Esophagus (tissue), 2 donors: ENCODE results near the gene USP3. TPM values are rescaled to one million over a fixed set of nuclear protein-coding genes. Genes with fewer than 3 reads are reported as not detected.

Source experiments
- H3K27ac ChIP-seq, 2 donors: one replicate each; pipeline ENCODE4 v1.5.1; 2013; ENCODE audit warnings: low read depth in 2 of 2, mild to moderate bottlenecking in 2 of 2, inconsistent platforms in 1 of 2, low read length in 1 of 2, moderate library complexity in 1 of 2
- H3K27me3 ChIP-seq, 2 donors: one replicate each; pipeline ENCODE4 v1.6.1; 2013; ENCODE audit warnings: low read length in 2 of 2, control low read depth in 1 of 2, mild to moderate bottlenecking in 1 of 2; ENCODE audit not compliant: insufficient read depth in 2 of 2, control insufficient read depth in 1 of 2
- H3K36me3 ChIP-seq, 2 donors: one replicate each; pipeline ENCODE4 v1.6.1; 2013; ENCODE audit warnings: low read length in 1 of 2; ENCODE audit not compliant: control insufficient read depth in 2 of 2, insufficient read depth in 2 of 2
- H3K4me1 ChIP-seq, 2 donors: one replicate each; pipeline ENCODE4 v1.6.1; 2013; ENCODE audit warnings: low read length in 1 of 2; ENCODE audit not compliant: control insufficient read depth in 2 of 2, insufficient read depth in 2 of 2
- H3K4me3 ChIP-seq, 2 donors: one replicate each; pipeline ENCODE4 v1.5.1; 2013; ENCODE audit warnings: low read length in 2 of 2, mild to moderate bottlenecking in 2 of 2, low read depth in 1 of 2, moderate library complexity in 1 of 2
- H3K9me3 ChIP-seq, 2 donors: one replicate each; pipeline ENCODE4 v1.6.1; 2013; ENCODE audit warnings: mild to moderate bottlenecking in 2 of 2, low read depth in 1 of 2, low read length in 1 of 2, moderate library complexity in 1 of 2; ENCODE audit not compliant: control insufficient read depth in 2 of 2, insufficient read depth in 1 of 2
- WGBS, 2 donors: extraction: QIAGEN DNeasy Blood & Tissue Kit; methylation state at CpG; one replicate each; pipeline ENCODE4 v1.1.7; 2013; 5-methylcytosine and 5-hydroxymethylcytosine counted together
- polyA plus RNA-seq, 2 donors: library from polyadenylated mRNA; stranded (reverse); fragments of 200-250 nt; gene quantifications; one replicate each; pipeline ENCODE4 v1.2.3, GENCODE V29; 2013
- donor health status: healthy with polysubstance abuse.
- donor health status: Bipolar disorder and iron deficiency.

USP3 gene
- polyA plus RNA-seq, 2 donors = 14.0 to 15.0 TPM

DNA sequence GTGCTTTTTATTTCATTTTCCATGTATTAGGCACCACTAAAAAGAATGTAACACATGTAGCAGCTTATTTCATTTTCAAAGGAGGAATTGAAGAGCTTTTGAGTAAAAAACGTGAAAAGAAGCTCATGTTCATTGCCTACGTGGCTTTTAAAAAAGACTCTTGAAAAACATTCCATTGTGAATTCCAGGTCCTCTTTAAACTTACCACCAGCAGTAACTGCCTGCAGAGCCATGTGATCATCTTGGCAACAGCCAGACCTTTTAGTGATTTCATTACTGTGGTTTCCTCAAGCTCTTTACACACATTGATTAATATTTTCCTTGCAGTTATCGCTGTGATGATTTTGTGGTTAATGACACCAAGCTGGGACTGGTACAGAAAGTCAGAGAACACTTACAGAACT, 49.0 kb downstream of the USP3 start:
- Histone ChIP-seq H3K27me3 (no peaks in the 10 kb centered on the region), H3K4me1 (no peaks in the 10 kb centered on the region), H3K4me3 (no peak overlapping the region), H3K9me3 (no peaks in the 10 kb centered on the region), H3K36me3 (peaks cover 3 to 6% of the 10 kb centered on the region in 2 donors), H3K27ac (no peak overlapping the region)
- 10 to 19% methylated on average over 3 of the region's 3 CpGs for WGBS, 2 donors

DNA sequence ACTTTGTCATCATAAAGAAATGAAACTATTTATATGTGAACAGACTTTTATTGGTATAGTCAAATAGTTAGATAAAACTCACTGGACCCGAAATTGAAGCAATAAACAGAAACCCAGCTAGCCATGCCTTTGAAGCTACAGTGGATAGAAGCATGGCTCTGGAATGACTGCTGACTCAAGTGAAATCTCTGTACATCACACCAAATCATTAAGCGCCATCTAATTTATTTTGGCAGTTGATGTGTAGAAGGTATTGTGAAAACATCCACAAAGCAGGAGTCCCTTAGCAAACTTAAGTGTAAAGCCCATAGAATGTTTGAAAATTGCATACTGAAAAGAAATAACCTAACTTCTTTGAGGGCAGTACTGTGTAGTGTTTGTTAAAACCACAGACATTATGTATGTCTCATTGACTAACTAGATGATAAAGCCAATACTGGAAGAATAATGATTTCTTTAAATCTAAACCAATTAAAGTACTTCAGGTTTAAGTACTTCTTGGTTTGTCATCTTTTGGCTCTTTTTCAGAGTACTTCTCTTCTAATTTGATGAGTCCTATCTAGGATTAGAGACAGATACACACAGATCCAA, 50.0 kb downstream of the USP3 start:
- no peak overlapping the region for H3K27ac ChIP-seq
- H3K27me3 ChIP-seq = no peaks in the 10 kb centered on the region
- 86 to 88% methylated on average over 2 of the region's 2 CpGs for WGBS, 2 donors
- H3K4me1 ChIP-seq = no peaks in the 10 kb centered on the region
- peaks cover 3 to 6% of the 10 kb centered on the region in 2 donors for H3K36me3 ChIP-seq
- H3K4me3 ChIP-seq = no peak overlapping the region
- no peaks in the 10 kb centered on the region for H3K9me3 ChIP-seq

DNA sequence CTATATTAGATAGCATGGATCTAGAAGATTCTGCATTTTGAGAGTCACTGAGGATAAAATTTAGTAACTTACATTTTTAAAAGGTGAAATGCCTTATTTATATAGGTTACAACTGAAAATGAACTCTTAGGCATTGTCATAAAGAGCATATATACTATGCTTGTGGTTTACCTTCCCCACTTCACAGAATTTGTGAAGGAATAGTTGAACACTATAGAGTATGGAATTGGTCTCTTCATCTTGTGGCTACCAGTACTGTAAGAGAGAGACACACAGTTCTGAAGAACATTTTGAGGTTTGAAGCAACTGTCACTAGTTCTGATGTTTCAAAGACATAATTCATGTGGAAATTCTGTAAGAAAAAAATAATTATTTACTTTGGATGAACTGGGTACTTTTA, 51.1 kb downstream of the USP3 start:
- no peaks in the 10 kb centered on the region for H3K27me3 ChIP-seq
- H3K36me3 ChIP-seq = peaks cover 3 to 6% of the 10 kb centered on the region in 2 donors
- H3K9me3 ChIP-seq = no peaks in the 10 kb centered on the region
- H3K27ac ChIP-seq = no peak overlapping the region
- H3K4me1 ChIP-seq = no peaks in the 10 kb centered on the region
- no peak overlapping the region for H3K4me3 ChIP-seq

DNA sequence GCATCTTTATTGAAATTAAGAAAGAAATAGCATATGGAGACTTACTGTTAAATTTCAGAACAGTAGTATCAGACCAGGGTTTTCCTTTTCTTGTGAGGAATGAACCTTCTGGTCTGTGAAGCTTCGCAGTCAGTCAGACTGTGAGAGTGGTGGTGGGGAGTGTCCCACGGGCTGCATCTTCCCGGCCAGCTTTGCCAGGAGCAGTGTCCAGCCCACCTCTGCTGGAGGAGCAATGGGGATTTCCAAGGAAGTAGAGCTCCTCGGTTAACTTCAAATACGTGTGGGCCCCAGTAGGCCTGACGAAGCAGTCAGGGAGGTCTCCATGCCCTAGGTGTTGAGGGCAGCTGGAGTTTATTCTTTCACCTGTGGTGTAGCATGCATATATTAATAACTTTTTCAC, 51.9 kb downstream of the USP3 start:
- H3K4me1 ChIP-seq = no peaks in the 10 kb centered on the region
- H3K36me3 ChIP-seq = peaks cover 3 to 9% of the 10 kb centered on the region in 2 donors
- H3K9me3 ChIP-seq = no peaks in the 10 kb centered on the region
- no peaks in the 10 kb centered on the region for H3K27me3 ChIP-seq
- WGBS, 2 donors = 64 to 66% methylated on average over 6 of the region's 6 CpGs
- no peak overlapping the region for H3K4me3 ChIP-seq
- H3K27ac ChIP-seq = no peak overlapping the region

DNA sequence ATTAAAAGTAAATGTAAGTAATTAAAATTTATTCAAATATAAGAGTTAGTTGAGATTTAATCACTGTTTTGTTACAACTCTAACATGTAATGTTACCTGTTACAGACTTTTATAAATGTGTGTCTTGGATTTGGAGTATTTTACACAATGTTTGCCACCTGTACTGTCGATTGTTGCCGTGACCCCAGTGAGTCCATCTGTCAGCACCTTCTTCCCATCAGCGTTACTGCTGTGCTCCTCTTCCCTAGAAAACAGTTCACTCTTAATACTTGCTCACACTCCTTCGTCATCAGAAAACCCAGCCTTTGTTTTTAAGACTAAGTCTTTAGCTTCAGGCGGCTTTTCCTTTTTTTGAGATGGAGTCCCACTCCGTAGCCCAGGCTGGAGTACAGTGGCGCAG, 52.3 kb downstream of the USP3 start:
- Histone ChIP-seq H3K9me3 (no peaks in the 10 kb centered on the region), H3K27me3 (no peaks in the 10 kb centered on the region), H3K36me3 (peaks cover 3 to 9% of the 10 kb centered on the region in 2 donors), H3K4me1 (no peaks in the 10 kb centered on the region), H3K4me3 (no peak overlapping the region), H3K27ac (no peak overlapping the region)
- WGBS, 2 donors = 96 to 97% methylated on average over 7 of the region's 7 CpGs

DNA sequence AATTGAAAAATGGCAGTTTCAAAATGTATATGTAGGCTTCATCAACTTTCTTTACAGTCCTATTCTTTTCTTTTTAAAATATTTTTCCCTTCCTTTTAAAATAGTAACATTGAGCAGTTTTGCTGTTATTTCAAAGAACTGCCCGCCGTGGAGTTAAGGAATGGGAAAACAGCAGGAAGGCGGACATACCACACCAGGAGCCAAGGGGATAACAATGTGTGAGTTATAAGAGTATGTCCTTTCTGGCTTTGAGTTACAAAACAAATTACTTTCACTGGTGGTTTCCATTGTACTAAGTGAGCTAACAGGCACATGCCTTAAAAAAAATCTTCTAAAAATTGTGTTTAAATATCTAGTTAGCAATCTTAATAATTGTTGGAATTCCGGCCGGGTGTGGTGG, 55.4 kb downstream of the USP3 start:
- no peaks in the 10 kb centered on the region for H3K27me3 ChIP-seq
- peaks cover 6 to 13% of the 10 kb centered on the region in 2 donors for H3K36me3 ChIP-seq
- 95 to 96% methylated on average over 5 of the region's 5 CpGs for WGBS, 2 donors
- H3K4me1 ChIP-seq = no peaks in the 10 kb centered on the region
- no peaks in the 10 kb centered on the region for H3K9me3 ChIP-seq
- no peak overlapping the region for H3K4me3 ChIP-seq
- no peak overlapping the region for H3K27ac ChIP-seq

DNA sequence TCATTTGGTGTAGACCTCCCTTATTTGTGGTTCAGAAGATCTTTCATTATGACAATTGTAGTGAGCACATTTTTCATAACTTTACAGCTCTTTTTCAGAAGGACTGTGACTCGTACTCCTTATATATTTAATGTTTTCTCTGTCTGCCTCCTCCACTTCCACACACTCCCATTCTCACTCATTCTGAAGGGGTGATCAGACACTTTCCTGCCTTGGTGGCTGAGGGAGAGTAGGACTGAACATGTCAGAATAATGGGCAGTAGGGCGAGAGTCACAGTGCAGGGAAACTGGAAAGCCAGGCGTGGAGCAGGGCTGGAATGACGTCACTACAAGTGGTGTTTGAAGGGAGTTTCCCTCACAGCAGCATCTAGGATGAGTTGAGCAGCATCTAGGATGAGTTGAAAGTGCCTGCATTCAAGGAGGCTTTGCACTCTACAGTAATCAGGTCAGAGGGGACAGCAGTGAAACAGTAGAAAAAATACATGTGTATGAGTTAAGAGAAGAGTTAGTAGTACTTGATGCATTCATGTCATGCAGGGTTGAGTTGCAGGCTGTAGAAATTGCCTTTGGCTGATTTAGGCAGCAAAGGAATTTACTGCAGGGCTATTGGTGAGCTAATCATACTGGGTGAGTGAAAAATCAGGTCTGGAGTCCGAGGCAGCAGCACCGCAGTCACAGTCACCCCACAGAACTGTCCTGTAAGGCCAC, 56.5 kb downstream of the USP3 start:
- peaks cover 6 to 13% of the 10 kb centered on the region in 2 donors for H3K36me3 ChIP-seq
- H3K4me3 ChIP-seq = no peak overlapping the region
- H3K4me1 ChIP-seq = no peaks in the 10 kb centered on the region
- no peaks in the 10 kb centered on the region for H3K9me3 ChIP-seq
- no peaks in the 10 kb centered on the region for H3K27me3 ChIP-seq
- 90 to 91% methylated on average over 6 of the region's 6 CpGs for WGBS, 2 donors
- H3K27ac ChIP-seq = no peak overlapping the region

DNA sequence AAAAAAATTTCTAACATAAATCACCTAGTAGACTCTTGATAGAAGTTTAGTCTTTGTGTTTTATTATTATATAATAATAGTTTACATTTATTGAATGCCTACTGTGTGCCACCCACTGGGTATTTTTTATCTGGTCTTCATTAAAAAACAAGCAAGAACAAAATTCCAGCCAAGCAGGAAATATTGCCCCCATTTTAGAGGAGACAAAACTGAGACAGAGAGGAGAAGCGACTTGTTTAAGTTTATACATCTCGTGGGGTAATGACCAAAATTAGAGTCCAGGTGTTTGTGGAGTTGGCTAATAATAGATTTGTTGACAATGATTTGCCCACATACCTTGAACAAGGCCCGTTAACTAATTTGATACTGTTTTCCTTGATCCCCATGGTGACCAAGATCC, 59.7 kb downstream of the USP3 start:
- no peaks in the 10 kb centered on the region for H3K4me1 ChIP-seq
- H3K27ac ChIP-seq = no peak overlapping the region
- peaks cover 3 to 10% of the 10 kb centered on the region in 2 donors for H3K36me3 ChIP-seq
- H3K9me3 ChIP-seq = no peaks in the 10 kb centered on the region
- WGBS, 2 donors = 31 to 61% methylated on average over 3 of the region's 3 CpGs
- no peaks in the 10 kb centered on the region for H3K27me3 ChIP-seq
- H3K4me3 ChIP-seq = no peak overlapping the region

DNA sequence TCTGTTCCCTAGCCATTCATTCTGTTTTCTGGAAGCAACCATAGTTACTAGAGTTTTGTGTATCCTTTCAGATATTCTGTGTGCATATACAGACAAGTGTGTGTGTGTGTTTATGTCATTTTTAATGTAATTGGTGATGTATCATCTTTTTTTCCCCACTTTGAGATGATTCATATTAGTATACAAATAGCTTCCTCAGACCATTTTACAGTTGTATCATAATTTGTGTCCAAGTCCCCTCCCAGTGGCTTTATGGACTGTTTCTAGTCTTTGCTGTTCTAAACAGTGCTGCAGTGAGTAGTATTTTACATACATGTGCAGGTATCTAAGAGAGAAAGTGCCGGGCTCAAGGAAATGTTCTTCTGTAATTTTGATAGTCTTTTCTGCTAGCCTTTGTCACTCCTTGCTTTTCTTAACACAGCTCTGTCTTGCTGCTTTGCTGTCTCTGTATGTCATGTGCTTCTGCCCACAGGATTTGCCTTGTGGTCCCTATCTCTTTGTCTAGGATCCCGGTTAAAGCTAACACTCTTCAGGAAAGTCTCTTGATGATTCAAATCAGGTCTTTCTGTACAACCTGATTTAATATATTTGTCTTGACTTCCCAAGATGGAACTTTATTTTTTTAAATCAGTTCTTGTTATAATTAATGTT, 61.3 kb downstream of the USP3 start:
- H3K27me3 ChIP-seq = no peaks in the 10 kb centered on the region
- H3K27ac ChIP-seq = no peak overlapping the region
- WGBS, 2 donors = 82 to 85% methylated on average over 2 of the region's 2 CpGs
- H3K4me1 ChIP-seq = no peaks in the 10 kb centered on the region
- no peaks in the 10 kb centered on the region for H3K9me3 ChIP-seq
- no peak overlapping the region for H3K4me3 ChIP-seq
- H3K36me3 ChIP-seq = peaks cover 3 to 15% of the 10 kb centered on the region in 2 donors
